ENCODE measurements around the gene PACSIN2.
A peak's percentile ranks its signal among the peaks of the same experiment; 100 is the strongest.

GRCh38 chr22:43004362-43005035, 10.4 kb downstream of the PACSIN2 start:
- TF ChIP-seq ZBTB33 (CRISPR knock-in tag; IDR thresholded peaks at IDR 0.05) (peak; percentile 63; the same call in 1 of the 2 replicates), NFRKB (IDR thresholded peaks at IDR 0.05) (no peak), REST (IDR thresholded peaks at IDR 0.05; ENCODE audit: borderline replicate concordance in 1 of 2, low read depth in 1 of 2, low read length in 2 of 2) (no peak), SRSF1 (optimal IDR thresholded peaks at IDR 0.05; ENCODE audit: low read depth, low read length) (no peak), EZH2 (conservative IDR thresholded peaks at IDR 0.05; ENCODE audit: low read depth, low read length) (no peak), REXO4 (CRISPR knock-in tag; IDR thresholded peaks at IDR 0.05; ENCODE audit: borderline replicate concordance) (no peak), CREB1 (IDR thresholded peaks at IDR 0.05) (no peak), CREB1 (CRISPR knock-in tag; IDR thresholded peaks at IDR 0.05) (no peak), MED1 (CRISPR knock-in tag; IDR thresholded peaks at IDR 0.05) (no peak), GLMP (CRISPR knock-in tag; IDR thresholded peaks at IDR 0.05; ENCODE audit: borderline replicate concordance) (no peak), ZNF563 (CRISPR knock-in tag; IDR thresholded peaks at IDR 0.05) (no peak)
- TF ChIP-seq, protein P1, sequence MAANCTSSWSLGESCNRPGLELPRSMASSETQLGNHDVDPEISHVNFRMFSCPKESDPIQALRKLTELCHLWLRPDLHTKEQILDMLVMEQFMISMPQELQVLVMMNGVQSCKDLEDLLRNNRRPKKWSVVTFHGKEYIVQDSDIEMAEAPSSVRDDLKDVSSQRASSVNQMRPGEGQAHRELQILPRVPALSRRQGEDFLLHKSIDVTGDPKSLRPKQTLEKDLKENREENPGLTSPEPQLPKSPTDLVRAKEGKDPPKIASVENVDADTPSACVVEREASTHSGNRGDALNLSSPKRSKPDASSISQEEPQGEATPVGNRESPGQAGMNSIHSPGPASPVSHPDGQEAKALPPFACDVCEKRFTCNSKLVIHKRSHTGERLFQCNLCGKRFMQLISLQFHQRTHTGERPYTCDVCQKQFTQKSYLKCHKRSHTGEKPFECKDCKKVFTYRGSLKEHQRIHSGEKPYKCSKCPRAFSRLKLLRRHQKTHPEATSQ (CRISPR knock-in tag; IDR thresholded peaks at IDR 0.05; ENCODE audit: borderline replicate concordance) = no peak
- TF ChIP-seq, protein P2, sequence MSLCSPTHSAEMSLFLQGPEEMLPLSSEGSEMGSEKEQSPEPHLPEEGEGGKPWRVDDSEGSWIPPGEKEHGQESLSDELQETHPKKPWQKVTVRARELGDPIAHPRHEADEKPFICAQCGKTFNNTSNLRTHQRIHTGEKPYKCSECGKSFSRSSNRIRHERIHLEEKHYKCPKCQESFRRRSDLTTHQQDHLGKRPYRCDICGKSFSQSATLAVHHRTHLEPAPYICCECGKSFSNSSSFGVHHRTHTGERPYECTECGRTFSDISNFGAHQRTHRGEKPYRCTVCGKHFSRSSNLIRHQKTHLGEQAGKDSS (CRISPR knock-in tag; IDR thresholded peaks at IDR 0.05; ENCODE audit: borderline replicate concordance, low read depth) = no peak
- TF ChIP-seq, protein P3, sequence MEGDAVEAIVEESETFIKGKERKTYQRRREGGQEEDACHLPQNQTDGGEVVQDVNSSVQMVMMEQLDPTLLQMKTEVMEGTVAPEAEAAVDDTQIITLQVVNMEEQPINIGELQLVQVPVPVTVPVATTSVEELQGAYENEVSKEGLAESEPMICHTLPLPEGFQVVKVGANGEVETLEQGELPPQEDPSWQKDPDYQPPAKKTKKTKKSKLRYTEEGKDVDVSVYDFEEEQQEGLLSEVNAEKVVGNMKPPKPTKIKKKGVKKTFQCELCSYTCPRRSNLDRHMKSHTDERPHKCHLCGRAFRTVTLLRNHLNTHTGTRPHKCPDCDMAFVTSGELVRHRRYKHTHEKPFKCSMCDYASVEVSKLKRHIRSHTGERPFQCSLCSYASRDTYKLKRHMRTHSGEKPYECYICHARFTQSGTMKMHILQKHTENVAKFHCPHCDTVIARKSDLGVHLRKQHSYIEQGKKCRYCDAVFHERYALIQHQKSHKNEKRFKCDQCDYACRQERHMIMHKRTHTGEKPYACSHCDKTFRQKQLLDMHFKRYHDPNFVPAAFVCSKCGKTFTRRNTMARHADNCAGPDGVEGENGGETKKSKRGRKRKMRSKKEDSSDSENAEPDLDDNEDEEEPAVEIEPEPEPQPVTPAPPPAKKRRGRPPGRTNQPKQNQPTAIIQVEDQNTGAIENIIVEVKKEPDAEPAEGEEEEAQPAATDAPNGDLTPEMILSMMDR (CRISPR knock-in tag; IDR thresholded peaks at IDR 0.05) = no peak
